Bone marrow (tissue), 2 donors: ENCODE results near the gene MTERF2.
A peak's percentile ranks its signal among the peaks of the same experiment; 100 is the strongest.
"Not testable (repeated sequence)": the region's sequence is repeated elsewhere in the genome, so short reads cannot be mapped to it uniquely, and the experiment has no call there.

Experiments
- DNase-seq, 2 donors: peaks; one replicate each; lab custom pipeline; 2025; lab: John Stamatoyannopoulos, UW

MTERF2 gene

GRCh38 chr12:106986625-106987389, at the start of gene MTERF2:
Gene MTERF2 (minus strand): TSS chr12:106987146. CDS start chr12:106978714, 8,432 bp downstream.
- DNase-seq = peak; percentile 63 to 70

DNA sequence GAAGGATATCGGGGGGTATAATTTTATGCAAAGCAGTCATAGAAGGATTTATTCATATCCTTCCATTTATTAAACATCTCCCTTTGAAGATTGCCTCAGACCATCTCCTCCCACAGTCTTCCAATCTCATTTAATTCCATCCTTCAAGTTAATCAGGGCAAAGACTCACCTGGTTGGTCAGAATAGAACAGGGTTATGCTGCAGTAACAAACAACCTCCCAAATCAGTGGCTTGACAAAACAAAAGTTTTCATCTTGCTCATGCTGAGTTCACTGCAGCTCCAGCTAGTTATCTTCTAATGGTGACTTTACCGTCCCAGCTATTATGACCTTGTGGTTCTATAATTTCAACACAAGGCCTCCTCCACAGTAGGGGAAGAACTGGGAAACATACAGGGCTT, 48.8 kb upstream of the MTERF2 start:
- DNase-seq = no peak

DNA sequence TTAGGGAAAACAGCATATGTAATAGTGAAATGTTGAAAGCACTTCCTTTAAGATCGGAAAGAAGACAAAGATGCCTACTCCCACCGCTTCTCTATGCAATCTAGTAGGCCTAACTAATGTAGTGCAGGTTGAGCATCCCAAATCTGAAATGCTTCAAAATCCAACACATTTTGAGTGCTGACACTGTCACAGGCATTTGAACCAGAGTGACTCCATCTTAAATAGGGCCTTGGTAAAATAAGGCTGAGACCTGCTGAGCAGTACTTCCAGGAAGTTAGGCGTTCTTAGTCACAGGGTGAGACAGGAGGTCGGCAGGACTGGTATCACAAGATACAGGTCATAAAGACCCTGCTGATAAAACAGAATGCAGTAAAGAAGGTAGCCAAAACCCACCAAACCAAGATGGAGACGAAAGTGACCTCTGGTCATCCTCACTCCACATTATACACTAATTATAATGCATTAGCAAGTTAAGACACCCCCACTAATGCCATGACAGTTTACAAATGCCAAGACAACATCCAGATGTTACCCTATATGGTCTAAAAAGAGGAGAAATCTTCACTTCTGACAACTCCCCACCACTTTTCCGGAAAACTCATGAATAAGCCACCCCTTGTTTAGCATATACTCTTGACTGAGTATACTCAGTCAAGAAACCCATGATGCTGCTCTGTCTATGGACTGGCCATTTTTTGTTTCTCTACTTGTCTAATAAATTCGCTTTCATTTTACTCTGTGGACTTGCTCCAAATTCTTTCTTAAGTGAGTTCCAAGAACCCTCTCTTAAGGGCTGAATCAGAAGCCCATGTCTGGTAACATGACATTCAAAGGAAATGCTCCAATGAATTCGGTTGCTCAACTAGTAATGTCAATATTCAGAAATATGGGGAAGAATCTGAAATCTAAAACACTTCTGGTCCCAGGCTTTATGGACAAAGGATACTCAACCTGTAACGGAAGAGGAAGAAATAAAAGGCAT, 47.1 kb upstream of the MTERF2 start:
- no peak for DNase-seq

DNA sequence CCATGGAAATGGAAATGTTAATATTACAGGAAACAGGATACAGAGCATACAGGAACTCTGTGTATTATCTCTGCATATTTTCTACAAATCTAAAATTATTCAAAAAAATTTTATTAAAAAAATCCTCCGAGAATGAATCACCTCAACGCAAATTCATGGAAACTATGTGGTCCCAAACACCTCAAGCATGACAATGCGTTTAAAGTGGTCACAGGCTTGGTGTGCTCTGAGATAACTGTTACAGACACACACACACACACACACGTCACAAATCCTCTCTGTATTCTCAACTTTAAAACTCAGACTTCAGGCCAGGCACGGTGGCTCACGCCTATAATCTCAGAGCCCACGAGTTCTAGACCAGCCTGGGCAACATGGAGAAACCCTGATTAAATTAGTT, 45.3 kb upstream of the MTERF2 start:
- no peak for DNase-seq

DNA sequence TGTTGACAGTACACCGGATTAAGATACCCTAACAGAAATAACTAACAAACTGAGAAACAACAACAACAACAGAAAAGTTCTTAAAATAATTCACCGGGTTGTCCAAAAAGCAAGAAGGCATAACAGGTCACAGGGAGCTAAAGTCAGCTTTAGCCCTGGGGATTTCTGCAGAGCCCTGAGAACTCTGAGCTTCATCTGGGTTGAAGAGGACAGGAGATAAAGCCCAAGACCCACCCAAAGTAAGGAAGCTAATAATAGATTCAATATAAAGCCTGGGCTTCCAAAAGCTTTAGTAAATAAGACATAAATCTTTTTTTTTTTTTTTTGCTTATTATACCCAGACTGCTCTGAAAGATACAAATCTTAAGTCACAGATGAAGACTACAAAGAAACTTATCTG, 44.1 kb upstream of the MTERF2 start:
- DNase-seq = no peak

DNA sequence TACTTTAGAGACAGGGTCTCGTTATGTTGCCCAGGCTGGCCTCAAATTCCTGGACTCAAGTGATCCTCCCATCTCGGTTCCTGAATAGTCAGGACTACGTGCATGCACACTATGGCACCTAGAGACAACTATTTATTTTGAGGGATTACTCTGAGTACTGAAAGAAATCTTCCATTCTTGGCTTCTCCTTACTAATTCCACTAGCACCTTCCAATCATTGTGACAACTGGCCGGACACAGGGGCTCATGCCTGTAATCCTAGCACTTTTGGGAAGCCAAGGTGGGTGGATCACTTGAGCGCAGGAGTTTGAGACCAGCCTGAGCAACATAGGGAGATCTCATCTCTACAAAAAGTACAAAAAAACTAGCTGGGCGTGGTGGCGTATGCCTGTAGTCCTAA, 42.1 kb upstream of the MTERF2 start:
- no peak for DNase-seq

DNA sequence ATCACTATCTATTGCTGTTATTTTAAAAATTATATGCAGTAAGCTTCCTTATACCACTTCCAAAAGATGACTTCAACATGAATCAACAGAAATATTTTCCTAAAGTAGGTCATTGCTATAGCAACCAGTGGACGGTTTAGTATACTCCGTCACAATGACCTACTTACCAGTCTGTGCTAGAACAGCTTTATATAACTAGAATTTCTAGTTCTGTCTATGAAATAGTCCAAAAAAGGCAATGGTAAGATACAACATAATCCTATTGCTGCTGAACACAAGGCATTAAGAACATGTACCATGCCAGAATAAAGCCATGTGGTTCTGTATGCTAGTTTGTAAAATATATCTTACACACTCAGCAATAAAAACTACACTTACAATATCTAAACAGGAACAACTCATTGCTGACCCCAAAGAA, 40.7 kb upstream of the MTERF2 start:
- no peak for DNase-seq

DNA sequence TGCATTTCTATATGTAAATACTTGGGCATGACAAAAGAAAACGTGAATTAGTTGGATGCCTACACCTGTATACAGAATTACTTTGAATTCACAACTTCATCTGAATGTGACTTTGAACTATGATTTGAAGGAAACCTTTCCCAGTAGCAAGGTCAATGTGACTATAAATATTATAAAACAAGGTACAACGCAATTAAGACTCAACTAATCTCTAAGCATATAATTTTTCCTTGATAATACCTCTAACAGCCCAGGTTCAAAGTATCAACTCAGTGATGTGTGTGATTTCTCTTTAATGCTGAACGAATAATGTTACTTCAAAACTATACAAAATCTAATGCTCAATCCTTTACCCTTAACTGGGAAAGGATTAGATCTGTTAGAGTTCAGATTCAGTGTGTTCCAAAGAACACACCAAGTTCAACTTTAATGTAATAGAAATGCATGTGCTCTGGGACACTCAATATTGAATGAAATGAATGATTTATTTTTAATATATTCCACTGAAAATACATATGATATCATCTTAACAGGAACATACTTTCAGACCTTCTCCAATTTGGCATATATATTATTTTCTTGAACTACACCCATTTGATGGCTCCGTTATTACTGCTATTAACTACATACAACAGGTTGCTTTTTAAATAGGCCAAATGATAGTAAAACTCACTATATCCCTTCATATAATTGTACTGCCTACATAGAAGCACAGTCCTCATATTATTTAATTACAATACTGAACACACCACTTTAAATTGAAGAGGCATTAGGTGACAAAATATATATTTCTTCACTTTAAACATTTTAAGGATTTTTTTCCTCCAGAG, 40.1 kb upstream of the MTERF2 start:
- no peak for DNase-seq

DNA sequence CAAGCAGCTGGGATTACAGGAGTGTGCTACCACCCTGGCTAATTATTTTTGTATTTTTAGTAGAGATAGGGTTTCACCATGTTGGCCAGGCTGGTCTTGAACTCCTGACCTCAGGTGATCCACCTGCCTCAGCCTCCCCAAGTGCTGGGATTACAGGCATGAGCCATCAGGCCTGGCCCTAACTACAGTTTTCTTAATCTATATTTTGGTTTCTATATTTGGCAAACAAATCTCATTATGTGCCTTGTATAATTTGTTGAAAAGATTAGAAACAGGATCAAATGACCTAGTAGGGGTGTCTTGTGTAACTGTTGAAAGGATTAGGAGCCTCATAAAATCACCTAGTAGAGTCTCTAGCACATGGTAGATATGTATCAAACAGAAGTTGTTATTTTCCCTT, 39.4 kb upstream of the MTERF2 start:
- DNase-seq = not testable (repeated sequence)

DNA sequence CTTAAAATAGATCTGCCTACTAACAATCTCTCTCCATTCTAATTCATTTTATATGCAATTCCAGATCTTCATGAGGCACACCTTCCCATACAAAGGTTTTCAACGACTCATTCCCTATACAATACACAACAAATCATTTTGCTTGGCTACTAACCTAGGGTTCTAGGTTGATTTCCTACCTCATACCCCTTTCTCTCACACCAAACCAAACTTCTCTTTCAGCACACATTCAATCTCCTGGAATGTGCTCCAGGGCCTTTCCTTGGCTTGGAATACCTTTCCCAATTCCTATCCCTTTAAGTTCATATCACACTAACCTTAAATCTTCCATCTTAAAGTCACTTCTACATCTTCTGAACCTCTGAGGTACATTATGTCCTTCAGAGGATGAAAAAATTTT, 38.7 kb upstream of the MTERF2 start:
- no peak for DNase-seq

- no peak for DNase-seq
Observed at GRCh38 chr12:107019546-107019945, 32.6 kb upstream of the MTERF2 start.

GRCh38 chr12:107017042-107017441, 30.1 kb upstream of the MTERF2 start:
- no peak for DNase-seq

- no peak for DNase-seq
Observed at GRCh38 chr12:107014055-107014454, 27.1 kb upstream of the MTERF2 start.

DNA sequence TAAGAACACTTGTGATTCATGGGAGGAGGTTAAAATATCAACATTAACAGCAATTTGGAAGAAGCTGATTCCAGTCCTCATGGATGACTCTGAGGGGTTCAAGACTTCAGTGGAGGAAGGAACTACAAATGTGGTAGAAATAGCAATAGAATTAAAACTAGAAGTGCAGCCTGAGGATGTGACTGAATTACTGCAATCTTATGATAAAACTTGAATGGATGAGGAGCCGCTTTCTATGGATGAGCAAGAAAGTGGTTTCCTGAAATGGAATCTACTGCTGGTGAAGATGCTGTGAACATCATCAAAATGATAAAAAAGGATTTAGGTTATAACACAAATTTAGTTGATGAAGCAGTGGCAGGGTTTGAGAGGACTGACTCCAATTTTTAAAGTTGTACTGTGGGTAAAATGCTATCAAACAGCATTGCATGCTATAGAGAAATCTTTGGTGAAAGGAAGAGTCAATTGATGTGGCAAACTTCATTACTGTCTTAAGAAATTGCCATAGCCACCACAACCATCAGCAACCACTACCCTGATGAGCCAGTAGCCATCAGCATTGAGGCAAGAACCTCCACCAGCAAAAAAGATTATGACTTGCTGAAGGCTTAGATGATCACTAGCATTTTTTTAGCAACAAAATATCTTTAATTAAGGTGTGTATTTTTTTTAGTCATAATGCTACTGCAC, 25.9 kb upstream of the MTERF2 start:
- no peak for DNase-seq

GRCh38 chr12:107011519-107011918, 24.6 kb upstream of the MTERF2 start:
- DNase-seq = no peak

DNA sequence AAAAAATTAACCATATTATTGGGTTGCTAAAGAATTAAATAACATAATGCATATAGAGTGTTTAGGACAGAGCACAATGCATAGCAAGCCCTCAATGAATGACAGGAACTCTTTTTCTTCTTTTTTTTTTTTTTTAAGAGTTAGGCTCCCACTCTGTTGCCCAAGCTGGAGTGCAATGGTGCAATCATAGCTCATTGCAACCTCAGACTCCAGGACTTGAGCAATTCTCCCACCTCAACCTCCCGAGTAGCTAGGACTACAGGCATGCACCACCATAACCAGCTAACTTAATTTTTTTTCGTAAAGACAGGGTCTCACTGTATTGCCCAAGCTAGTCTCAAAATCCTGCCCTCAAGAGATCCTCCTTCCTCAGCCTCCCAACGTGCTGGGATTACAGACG, 20.5 kb upstream of the MTERF2 start:
- no peak for DNase-seq

DNA sequence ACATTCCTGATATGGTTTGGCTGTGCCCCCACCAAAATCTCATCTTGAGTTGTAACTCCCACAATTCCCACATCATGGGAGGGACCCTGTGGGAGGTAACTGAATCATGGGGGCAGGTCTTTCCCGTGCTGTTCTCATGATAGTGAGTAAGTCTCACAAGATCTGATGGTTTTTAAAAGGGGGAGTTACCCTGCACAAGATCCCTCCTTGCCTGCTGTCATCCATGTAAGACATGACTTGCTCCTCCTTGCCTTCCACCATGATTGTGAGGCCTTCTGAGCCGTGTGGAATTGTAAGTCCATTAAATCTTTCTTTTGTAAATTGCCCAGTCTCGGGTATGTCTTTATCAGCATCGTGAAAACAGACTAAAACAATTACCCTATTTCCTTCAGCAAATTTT, 15.7 kb upstream of the MTERF2 start:
- DNase-seq = not testable (repeated sequence)

- no peak for DNase-seq
Observed at GRCh38 chr12:106999446-106999845, 12.5 kb upstream of the MTERF2 start.

DNA sequence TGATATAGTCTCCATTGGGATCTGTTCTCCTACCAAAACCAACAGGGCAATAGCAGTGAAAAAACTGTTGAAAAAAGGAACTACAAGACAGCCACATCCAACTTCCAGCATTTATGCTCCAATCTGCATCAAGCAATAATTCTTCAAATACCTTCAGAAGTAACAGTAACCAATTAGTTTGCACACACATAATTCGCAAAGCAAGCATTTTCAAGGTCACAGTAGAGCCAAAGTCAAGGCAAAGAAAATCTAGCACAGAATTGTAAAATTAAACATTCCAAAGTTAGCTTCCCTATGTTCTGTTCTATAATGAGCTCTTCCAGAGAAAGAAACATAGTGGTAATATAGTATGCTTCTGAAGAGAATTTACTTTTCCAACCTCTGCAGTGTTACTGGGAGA, 11.0 kb upstream of the MTERF2 start:
- no peak for DNase-seq

DNA sequence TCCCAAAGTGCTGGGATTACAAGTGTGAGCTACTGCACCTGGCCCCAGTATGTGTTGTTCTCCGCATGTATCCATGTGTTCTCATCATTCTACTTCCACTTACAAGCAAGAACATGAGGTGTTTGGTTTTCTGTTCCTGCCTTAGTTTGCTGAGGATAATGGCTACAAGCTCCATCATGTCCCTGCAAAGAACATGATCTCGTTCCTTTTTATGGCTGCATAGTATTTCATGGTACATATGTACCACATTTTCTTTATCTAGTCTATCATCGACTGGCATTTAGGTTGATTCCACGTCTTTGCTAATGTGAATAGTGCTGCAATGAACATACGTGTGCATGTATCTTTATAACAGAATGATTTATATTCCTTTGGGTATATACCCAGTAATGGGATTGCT, 9.2 kb upstream of the MTERF2 start:
- DNase-seq = not testable (repeated sequence)

- DNase-seq = no peak
Observed at GRCh38 chr12:106994579-106995220, 7.8 kb upstream of the MTERF2 start.
